H7 (cell line): ENCODE data around the gene WIF1. TPM values are rescaled to one million over a fixed set of nuclear protein-coding genes. Genes with fewer than 3 reads are reported as not detected.

Source experiments
- DNase-seq: peaks from one replicate; pipeline ENCODE4 v3.0.0; 2012
- H3K27me3 ChIP-seq: 2 replicates; pipeline ENCODE4 v1.6.0; 2011; ENCODE audit warnings: mild to moderate bottlenecking, low read length; ENCODE audit not compliant: control insufficient read depth, insufficient read depth
- H3K36me3 ChIP-seq: replicated peaks from 2 replicates; pipeline ENCODE4 v1.5.1; 2011; ENCODE audit warnings: low read length; ENCODE audit not compliant: control insufficient read depth, insufficient read depth
- H3K4me3 ChIP-seq: 2 replicates; pipeline ENCODE4 v1.5.1; 2011; ENCODE audit warnings: low read depth, mild to moderate bottlenecking, control low read depth, low read length, moderate library complexity; ENCODE audit not compliant: insufficient read depth
- total RNA-seq: library from RNA; depleted of rRNA; stranded (reverse); fragments of >200 nt; shearing (Covaris generic); gene quantifications from 2 replicates; pipeline ENCODE4 v1.2.3, GENCODE V29; 2014

WIF1 gene
- total RNA-seq, 1 experiment from 2014 or later: 0.14 TPM

GRCh38 chr12:65140738-65141137 is 19.6 kb upstream of the WIF1 start:
- Histone ChIP-seq H3K36me3 (no peaks in the 10 kb centered on the region), H3K4me3 (no peak overlapping the region), H3K27me3 (no peaks in the 10 kb centered on the region)
- no peak for DNase-seq

DNA sequence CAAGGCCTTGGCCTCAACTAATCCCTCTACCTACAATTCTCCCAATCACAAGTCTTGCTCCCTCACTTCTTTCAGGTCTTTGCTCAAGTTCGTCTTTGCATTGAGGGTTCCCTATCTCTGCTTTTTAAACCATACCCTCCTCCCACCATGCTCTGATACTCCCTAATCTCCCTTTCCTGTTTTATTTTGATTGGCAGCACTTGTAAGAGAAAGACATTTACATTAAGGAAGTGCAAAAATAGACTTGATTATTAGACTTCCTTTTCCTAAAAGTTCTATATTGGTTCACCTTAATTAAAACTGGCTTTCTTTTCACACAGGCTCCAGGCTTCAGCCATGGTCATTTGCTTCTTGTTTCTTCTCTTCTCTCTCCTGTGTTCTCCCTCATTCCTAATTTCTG is 18.3 kb upstream of the WIF1 start:
- H3K4me3 ChIP-seq: no peak overlapping the region
- no peaks in the 10 kb centered on the region for H3K36me3 ChIP-seq
- DNase-seq: no peak
- no peaks in the 10 kb centered on the region for H3K27me3 ChIP-seq

- DNase-seq: no peak
- Histone ChIP-seq H3K27me3 (no peaks in the 10 kb centered on the region; the same call in 1 of the 2 replicates), H3K4me3 (no peak overlapping the region), H3K36me3 (no peaks in the 10 kb centered on the region)
These were observed 12.8 kb upstream of the WIF1 start for GRCh38 chr12:65133879-65134278.

DNA sequence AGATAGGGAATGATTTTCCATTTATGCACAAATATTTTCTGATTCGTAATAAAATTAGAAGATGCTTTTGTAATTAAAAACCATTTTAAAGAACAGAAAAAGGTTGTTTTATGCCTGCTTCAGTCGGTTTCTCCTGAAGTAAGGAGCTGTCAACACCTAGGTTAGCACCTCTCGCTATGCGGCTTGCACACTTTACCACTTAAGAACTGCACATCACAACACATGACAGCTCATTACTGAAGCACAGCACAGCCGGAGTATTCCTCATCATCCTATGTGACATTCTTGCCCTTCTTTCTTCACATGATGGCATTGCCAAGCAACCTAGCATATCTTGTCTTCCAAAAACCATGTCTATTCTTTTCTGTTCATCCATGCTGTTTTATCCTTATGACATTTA is 5.4 kb upstream of the WIF1 start:
- H3K27me3 ChIP-seq: peaks cover 12% of the 10 kb centered on the region
- H3K4me3 ChIP-seq: no peak overlapping the region
- no peaks in the 10 kb centered on the region for H3K36me3 ChIP-seq

DNA sequence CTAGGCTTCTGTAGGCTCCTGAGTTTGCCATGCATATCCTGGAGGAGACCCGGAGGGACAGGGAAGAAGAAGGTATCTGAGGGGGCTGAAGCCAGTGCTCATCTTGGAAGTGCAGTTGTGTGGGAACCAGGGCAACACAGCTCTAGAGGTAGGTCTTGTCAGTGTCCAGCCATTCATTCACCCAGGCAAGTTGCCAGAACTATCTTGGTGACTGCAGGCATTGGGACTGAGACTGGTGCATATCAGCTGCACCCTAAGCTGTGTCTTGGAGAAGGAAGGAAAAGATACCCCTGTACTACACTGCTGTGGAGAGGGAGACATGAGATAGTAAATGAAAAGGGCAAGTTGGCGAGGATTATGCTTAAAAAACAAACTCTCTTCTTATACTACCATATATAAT is 4.9 kb upstream of the WIF1 start:
- H3K36me3 ChIP-seq: no peaks in the 10 kb centered on the region
- no peak overlapping the region for H3K4me3 ChIP-seq
- peaks cover 17% of the 10 kb centered on the region for H3K27me3 ChIP-seq
- DNase-seq: no peak

More for the DNA sequence above, 5.4 kb upstream of the WIF1 start:
- DNase-seq: no peak

DNA sequence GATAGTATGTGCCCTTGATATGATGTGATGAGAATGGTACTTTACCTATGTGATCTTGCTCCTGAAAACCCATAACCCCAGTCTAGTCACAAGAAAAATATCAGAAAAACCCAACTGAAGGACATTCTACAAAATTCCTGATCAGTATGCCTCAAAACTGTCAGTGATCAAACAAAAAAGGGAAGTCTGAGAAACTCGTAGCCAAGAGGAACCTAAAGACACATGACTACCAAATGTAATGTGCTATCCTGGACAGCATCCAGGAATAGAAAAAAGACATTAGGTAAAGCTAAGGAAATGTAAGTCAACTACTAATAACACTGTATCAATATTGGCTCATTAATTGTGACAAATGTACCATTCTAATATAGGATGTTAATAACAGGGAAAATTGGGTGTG is 4.1 kb upstream of the WIF1 start:
- no peak overlapping the region for H3K4me3 ChIP-seq
- peaks cover 25% of the 10 kb centered on the region for H3K27me3 ChIP-seq
- no peak for DNase-seq
- H3K36me3 ChIP-seq: no peaks in the 10 kb centered on the region

- peaks cover 36% of the 10 kb centered on the region for H3K27me3 ChIP-seq
- H3K4me3 ChIP-seq: no peak overlapping the region
- DNase-seq: peak; percentile 5
- no peaks in the 10 kb centered on the region for H3K36me3 ChIP-seq
These were observed 2.4 kb upstream of the WIF1 start for GRCh38 chr12:65123435-65124063.

GRCh38 chr12:65122703-65123102 is 1.6 kb upstream of the WIF1 start:
- peaks cover 36% of the 10 kb centered on the region for H3K27me3 ChIP-seq

DNA sequence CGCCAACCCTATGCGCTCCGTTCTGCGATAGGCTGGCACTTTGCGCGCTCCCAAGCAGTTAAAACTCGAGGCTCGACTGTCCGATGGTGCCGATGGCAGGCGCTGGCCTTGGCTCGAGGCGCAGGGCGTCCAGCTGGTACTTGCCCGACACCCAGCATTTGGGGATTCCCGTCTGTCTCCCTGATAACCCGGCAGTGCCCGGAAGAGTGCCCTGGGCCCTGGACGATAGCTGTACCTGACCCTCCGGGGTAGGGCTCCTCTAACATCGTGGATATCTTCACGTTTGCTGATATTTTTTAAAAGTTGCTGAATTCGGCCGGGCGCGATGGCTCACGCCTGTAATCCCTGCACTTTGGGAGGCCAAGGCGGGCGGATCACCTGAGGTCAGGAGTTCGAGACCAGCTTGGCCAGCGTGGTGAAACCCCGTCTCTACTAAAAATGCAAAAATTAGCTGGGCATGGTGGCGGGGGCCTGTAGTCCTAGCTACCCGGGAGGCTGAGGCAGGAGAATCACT is 908 bp upstream of the WIF1 start:
- no peak for DNase-seq
- H3K27me3 ChIP-seq: peaks cover 36% of the 10 kb centered on the region
- H3K36me3 ChIP-seq: no peaks in the 10 kb centered on the region
- peak overlapping the region; percentile 41; the same call in 1 of the 2 replicates for H3K4me3 ChIP-seq

More at GRCh38 chr12:65122703-65123102, 1.6 kb upstream of the WIF1 start:
- DNase-seq: no peak
- no peak overlapping the region for H3K4me3 ChIP-seq
- H3K36me3 ChIP-seq: no peaks in the 10 kb centered on the region

- no peaks in the 10 kb centered on the region for H3K36me3 ChIP-seq
- no peak overlapping the region for H3K4me3 ChIP-seq
- peaks cover 36% of the 10 kb centered on the region for H3K27me3 ChIP-seq
- DNase-seq: no peak
These were observed 2.0 kb downstream of the WIF1 start for GRCh38 chr12:65119063-65119462.

GRCh38 chr12:65113621-65114035 is 7.5 kb downstream of the WIF1 start:
- Histone ChIP-seq H3K4me3 (no peak overlapping the region), H3K36me3 (no peaks in the 10 kb centered on the region), H3K27me3 (no peaks in the 10 kb centered on the region)
- DNase-seq: no peak

DNA sequence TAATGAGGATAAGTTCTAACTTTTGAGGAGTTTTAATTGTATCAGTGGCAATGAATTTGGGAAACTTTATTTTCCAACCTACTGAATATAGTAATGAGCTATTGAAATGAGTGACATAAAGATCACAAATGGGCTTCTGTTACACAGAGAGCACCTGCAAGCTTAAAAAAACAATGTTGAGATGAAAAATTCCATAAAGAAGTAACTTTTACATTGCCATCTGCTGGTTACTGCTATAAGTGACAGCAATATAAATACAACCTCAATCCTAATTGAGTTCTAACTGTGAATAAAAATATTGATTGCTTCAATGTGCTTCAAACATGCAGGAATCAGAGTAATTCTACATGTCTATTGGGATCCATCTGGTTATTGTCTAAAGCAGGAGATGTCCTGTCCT is 14.2 kb downstream of the WIF1 start:
- no peaks in the 10 kb centered on the region for H3K27me3 ChIP-seq
- H3K4me3 ChIP-seq: no peak overlapping the region
- DNase-seq: no peak
- no peaks in the 10 kb centered on the region for H3K36me3 ChIP-seq

GRCh38 chr12:65100140-65100539 is 21.0 kb downstream of the WIF1 start:
- peak; percentile 22 for DNase-seq
- no peaks in the 10 kb centered on the region for H3K36me3 ChIP-seq
- H3K27me3 ChIP-seq: no peaks in the 10 kb centered on the region
- no peak overlapping the region for H3K4me3 ChIP-seq

- no peaks in the 10 kb centered on the region for H3K36me3 ChIP-seq
- H3K27me3 ChIP-seq: no peaks in the 10 kb centered on the region
- no peak overlapping the region for H3K4me3 ChIP-seq
- DNase-seq: no peak
These were observed 21.9 kb downstream of the WIF1 start for GRCh38 chr12:65099182-65099581.

DNA sequence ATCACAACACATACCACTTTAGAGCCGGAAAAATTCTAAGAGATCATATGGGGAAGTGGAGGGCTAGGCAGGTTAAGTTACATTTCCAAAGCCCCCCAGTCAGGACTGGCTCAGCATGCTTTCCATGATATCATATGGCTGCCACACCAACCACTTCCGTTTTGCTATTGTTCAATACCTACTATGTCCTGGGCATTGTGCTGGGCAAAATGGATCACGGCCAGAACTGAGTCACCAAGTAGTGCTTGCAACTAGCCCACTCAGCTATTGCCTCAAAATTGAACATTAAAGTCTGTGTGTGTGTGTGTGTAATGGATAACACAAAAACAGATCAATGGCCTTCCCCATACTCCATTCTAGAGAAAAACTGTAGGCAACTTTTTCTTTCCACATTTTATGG is 22.7 kb downstream of the WIF1 start:
- no peaks in the 10 kb centered on the region for H3K27me3 ChIP-seq
- H3K4me3 ChIP-seq: no peak overlapping the region
- no peaks in the 10 kb centered on the region for H3K36me3 ChIP-seq
- DNase-seq: no peak

GRCh38 chr12:65094722-65095121 is 26.4 kb downstream of the WIF1 start:
- Histone ChIP-seq H3K36me3 (no peaks in the 10 kb centered on the region), H3K27me3 (no peaks in the 10 kb centered on the region), H3K4me3 (no peak overlapping the region)
- no peak for DNase-seq
